NCI-H526 (cell line): Measurements from ENCODE around the gene GRIP2.

Experiments used
- DNase-seq, 2 experiments: peaks; one replicate each; lab custom pipeline; 2025; lab: John Stamatoyannopoulos, UW

Gene GRIP2

DNA sequence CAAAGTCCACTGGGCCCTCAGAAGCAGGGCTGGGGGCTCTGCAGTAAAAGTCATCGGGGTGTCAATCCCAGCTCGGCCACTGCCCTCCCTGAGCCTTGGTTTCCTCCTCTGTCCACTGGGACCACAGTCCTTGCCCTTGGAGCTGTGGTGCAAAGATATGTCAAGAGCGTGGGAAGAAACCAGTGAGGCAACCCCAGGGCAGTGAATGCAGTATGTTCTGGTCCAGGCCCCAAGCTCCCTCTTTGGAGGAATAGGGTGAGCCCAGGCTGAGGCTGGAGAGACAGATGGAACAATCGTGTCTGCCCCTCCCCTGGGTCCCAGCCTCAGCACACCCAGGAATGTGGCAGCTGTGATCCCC, 779 bp downstream of the GRIP2 start:
- DNase-seq = no peak

DNA sequence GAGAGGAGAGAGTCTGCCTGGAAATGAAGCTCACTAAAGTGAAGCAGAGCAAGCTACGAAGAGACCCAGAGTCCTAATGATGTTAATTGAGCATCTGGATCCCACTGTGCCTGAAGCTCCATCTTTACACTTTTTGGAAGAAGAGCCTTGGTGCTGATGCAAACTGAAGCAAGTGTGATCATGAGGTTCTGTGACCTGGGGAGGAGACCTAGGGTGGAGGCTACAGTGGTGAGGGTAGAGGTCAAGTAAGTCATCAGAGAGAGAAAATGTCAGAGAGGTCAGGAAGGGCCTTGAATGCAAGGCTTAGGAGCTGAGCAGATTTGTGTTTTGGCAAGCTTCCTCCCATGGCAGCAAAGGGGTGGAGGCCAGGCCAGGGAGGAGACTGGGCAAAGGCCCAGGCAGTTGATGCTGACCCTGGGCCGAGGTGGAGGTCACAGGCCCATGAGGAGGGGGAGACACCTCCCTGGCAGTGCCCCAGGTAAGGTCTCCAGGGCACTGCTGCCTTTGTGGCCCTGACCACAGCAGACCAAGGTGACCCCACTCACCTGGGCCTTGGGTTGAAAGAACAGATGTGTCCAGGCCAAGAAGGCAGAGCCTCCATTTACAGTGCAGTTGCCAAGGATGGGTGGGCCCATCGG, 1.6 kb downstream of the GRIP2 start:
- no peak for DNase-seq

DNA sequence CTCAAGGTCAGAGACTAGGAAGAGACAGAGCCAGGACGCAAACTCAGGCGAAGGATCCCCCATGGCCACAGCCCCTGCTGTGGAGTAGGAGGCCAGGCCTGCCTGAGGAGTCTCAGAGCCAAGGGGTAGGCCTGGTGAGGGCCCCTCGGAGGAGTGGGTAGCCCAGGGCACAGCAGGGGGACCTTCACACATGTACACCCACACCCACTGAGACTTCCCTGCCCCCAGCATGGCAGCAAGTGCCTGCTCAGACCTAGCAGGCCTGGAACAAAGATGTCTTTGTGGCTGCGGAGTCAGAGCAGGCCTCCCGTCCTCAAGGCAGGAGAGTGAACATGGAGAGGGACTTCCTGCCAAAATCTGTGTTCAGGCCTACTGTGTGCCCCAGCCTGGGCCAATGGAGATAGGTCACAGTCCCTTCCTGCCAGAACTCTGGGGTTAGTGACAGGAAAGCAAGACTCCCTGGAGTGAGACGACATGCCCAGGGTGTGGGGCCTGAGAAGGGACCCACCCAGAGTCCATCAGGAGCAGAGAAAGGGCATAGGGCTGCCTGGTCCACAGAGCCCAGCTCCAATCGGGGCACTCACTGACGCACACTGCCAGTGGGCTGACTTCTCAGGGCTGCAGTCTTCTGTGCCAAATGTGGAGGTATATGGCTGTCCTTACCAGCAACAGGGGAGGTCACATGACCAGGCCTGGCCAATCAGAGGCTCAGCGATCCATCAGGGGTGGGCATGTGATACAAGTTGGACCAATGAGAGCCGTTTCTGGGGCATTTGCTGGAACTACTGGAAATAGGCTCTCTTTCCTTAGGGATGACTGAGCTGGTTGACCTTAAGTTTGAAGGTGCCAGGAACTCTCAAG, 2.3 kb downstream of the GRIP2 start:
- DNase-seq = peak in 1 of 2 experiments; percentile 35

DNA sequence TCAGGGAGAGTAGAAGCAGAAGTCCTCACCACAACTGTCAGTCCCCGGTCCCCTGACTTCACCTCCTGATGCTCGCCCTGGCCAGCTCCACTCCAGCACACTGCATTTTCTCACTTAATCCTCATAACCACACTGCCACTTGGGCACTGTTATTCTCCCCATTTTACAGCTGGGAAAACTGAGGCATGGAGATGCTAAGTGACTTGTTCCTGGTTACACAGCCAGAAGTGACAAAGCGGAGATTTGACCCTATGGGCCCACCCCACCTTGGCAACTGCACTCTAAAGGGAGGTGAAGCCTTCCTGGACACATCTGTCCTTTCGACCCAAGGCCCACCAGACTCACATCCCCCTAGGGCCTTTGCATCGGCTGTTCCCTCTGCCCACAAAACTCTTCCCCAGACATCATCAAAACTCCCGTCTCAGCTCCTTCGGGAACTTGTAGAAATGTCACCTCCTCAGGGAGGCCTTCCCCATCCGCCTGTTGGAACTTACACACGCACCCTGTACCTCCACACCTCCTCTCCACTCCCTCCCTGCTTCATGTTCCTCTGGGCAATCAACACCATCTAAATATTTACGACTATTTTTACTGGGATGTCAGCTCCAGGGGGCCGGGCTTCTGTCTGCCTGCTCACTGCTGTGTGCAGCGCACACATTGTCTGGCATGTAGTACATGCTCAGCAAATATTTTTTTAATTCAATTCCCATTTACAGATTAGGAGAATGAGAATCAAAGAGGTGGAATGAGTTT, 3.1 kb downstream of the GRIP2 start:
- DNase-seq = no peak

DNA sequence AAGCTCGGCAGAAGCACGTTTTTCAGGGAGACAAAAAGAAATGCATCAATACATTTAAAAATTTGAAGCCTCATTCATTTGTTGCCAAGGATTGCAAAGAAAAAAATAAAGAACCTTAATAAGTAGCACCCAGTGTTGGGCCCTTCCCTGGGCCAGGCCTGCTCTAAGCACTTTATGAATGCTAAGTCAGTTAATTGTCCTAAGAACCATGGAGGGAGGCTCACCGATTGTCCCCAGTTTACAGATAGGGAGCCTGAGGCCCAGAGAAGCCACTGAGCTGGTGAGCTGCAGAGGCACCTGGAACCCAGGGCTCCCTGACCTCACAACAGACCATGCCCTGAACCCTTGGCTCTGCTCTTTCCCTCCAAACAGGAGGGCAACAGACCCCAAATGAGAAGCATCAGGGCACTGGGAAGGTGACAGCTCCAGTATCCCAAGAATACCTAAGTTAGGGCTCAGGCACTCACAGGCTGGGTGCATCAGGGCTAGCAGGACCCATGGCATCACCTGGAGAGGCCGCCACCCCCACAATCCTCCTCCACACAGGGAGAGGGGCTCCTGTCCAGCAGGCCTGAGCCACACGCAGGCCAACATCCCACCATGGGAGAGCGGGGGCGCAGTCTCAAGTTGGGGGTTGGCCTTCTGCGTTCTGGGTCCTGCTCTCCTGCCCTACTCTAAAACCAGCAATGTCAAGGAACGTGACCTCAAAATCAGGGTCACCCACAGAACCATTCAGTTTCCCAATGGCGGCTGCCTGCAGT, 3.9 kb downstream of the GRIP2 start:
- DNase-seq = no peak

DNA sequence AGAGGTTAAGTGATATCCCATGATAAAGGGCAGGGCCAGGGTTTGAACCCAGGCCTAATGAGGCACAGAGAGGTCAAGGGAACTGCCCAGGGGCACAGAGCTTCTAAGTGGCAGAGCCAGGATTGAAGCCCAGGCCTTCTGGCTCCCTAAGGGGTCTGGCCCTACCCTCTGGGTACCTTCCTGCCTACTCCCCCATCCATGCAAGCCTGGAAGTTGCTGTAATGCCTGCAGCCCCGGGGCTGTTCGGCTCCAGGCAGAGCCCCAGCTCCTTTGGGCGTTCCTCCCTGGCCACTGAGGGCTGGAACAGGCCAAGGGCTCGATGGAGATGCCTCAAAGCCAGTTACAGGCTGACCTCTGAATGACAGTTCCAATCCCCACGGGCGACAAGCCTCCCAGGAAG, 4.5 kb downstream of the GRIP2 start:
- no peak for DNase-seq

DNA sequence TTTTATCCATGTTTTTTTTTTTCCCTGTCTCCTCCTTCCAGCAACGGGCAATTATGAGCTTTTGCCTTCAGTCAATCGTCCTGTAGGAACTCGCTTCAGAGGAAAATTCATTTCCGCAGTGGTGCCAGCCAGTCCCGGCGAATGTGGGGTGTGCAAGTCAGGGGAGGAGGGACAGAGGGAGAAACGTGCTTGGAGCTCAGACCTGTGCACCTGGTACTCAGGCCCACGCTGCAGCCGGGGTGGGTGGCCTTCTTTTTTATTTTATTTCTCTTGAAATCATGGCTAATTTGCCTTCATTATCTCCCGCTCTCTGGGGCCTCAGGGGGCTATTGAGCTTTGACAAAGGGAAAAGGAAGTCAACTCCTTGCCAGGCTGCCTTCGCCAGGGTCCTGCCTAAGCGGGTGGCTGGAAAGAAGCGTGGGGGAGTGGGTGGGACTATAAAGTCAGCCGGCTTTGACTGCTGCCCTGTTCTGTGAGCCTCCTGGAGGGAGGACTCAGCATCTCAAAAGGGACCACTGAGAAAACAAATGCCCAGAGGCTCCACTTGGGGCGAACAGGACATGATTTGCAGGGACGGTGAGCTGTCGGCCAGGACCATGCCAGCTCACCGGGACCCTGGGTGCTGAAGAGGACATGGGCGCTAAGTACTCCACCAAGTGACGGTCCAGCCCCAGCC, 5.5 kb downstream of the GRIP2 start:
- peak; percentile 55 to 74 for DNase-seq

DNA sequence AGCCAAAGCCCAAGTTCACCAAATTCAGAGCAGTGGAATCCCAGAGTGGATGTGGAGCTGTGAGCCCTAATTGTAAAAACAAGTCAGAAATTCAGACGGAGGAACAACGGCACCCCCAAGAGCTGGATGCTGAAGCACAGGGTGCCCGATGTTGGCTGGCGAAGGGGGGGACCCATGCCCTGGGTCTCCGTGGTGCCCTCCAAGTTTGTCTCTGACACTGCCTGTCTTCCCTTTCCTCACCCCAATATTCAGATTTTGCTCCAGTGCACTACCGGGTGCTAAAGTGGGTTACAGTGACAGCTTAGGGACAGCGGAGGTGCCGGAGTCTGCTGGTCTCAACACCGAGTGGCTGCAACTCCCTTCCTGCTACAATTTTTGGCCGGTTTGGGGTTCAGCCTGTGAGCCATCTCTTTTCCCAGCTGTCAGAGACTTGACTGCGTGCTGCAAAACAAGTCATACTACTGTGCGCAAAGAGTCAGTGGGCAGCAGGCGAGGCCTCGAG, 6.6 kb downstream of the GRIP2 start:
- DNase-seq = no peak

DNA sequence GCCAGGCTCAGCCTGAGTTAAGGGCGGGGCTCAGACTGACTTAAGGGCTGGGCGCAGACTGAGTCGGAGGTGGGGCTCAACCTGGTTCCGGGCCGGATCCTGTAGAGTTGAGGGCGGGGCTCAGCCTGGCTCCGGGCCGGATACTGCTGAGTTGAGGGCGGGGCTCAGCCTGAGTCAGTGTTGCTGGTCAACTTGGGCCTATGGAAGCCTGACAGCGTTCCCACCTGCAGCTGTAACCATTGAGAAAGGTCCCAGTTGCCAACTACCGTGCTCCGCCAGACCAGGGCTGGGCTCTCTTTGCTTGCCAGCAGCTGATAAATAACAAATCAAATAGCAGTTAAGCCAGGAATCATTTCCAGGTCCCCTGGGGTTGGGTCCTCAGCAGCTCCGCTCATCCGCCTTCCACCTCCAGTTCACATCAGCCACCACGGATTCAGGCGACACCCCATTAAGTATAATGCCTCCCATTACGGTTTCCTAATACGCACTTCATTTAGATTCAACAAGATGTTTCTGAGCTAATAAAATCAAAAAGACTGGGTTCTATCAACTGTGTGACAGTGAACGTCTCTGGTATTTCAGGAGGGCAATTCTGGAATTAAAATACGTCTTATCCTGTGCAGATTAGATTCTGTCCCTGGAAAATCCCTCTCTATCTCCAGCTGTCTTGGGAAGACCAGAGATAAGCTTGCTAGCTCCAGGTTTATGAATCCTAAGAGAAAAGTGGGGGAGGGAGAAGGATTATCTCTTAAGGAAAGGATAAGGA, 7.3 kb downstream of the GRIP2 start:
- peak in 1 of 2 experiments; percentile 79 for DNase-seq

DNA sequence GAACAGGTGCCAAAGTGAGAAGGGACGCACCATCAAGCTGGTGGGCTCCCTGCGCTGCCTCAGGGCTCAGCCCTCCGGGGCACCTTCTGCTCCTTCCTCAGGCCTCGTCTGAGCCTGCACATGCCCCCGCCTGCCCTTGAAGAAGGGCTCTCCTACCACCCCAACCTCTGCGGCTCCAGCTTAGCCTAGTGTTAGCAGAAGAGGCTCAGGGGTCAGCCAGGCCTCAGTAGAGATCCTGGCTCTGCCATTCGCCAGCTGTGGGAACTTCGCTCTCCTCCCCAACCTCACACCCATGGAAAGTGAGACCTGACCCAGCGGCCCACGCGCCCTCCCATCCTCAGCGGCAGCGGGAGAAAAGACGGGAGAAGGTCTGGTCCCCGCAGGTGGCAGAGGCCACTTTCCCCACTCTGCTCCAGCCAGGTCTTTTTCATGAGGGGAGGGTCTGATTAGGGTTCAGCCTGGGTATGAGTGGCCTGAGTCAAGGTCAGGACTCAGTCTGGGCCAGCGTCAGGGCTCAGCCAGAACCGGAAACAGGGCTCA, 8.2 kb downstream of the GRIP2 start:
- no peak for DNase-seq

DNA sequence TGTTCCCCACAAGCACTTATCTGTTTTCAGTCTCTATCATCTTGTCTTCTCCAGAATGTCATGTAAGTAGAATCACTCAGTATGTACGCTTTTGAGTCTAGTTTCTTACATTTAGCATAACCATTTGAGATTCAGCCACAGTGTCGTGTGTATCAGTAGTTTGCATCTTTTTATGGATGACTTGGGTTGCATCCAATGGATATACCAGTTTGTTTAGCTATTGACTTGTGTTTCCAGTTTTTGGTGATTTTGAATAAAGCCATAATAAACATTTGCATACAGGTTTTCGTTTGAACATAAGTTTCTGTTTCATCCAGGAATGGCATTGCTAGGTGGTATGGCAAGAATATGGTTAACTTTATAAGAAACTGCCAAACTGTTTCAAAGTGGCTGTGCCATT, 12.1 kb downstream of the GRIP2 start:
- DNase-seq = peak; percentile 89 to 94

DNA sequence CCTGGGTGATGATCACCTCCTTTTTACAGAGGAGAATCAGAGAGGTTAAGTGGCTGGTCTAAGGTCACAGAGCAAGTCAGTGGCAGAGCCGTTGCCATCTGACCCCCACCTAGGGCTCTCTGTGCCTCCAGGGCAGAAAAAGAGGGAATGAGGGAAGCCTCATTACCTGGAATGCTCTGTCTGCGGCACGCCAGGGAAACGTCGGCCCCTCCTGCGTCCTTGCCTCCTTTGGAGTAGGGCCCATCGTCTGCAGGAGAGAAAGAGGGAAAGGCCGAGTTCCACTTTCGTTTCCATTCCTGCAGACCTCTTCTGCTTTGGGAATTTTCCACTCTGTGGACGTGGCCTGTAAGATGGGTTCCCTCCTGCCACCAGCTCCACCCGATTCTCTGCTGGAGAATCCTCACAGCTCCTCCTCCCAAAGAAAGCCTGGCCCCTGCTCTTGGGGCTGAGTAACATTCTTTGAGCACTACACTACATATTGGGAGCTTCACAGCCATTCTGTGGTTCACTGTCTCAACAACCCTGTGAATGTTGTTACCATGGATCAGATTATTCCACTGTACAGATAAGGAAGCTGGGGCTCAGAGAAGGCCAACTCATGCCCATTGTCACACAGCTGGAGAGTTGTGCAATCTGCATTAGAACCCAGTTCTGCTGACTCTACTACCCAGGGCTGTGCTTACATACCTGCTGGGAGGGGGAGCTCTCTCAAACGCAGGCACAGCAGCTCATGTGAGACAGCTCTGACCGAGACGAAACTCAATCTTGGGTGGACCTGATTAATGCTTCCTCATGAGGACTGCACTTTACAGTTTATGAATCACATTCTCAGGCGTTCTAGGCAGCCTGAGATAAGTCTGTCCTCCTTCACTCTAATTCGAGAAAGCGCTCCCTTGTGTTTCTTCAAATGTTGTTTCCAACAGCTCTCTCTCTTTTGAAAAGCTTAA, 14.2 kb downstream of the GRIP2 start:
- no peak for DNase-seq

DNA sequence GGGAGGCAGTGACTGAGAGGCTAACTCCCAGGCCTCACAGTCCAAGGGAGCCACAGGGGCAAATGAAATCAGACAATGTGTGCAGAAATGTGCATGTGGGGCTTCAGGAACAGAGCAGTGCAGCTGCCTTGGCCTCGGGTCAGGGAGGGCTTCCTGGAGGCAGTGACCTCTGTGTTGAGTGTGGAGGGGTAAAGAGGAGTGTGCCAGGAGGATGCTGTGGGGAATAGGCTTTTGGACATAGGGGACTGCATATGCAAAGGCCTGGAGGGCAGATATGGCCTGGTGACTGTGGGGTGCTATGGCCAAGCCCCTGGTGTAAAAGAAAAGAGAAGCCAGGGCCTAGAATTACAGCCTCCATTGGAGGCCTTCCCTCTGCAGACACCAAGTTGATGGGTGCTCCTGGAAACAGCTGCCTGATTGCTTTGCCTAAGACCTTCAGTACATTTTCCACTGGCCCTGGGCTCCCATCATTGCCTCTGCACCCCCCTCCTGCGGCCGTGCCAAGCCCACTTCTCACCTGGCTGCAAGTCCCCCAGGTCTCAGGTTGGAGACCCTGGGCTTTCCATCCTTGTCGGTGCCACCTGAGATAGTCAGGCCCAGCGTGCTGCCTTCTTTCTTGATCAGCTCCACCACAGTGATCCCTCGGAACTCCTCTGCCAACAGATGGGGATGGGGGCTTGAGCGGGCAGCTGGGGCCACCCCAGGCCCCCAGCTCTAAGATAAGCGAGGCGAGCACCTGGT, 15.1 kb downstream of the GRIP2 start:
- no peak for DNase-seq

DNA sequence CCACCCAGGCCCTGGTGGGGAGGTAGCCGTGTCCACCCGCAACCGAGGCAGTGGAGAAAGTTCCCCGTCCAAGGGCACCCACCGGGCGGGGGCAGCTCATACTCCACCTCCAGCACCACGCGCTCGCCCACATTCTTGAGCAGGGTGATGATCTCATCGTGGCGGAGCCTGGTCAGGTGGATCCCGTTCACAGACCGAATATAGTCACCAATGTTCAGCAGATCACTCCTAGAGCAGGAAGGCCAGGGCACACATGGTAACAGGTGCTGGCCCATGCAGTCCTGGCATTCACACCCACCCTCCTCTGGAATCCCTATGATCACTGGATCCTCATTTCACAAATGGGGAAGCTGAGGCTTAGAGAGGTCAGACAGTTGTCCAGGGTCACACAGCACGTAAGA, 15.8 kb downstream of the GRIP2 start:
- DNase-seq = no peak

DNA sequence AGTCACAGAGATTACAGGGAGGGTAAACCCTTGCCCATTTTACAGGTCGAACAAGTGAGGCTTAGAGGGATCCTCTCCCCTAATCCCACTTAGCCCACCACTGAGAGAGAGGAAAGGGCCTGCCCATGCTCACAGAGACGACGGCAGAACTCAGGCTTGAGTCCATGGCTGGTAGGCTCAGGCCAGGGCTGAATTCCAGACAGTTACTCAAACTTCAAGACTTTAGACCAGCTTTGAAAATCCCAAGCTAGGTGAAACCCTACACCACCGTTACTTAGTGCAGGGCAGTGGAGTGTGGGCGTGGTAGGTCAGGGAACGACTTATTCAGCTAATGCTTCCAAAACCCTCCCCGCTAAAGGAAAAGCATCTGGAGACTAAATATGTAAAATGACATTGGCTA, 16.4 kb downstream of the GRIP2 start:
- DNase-seq = no peak

DNA sequence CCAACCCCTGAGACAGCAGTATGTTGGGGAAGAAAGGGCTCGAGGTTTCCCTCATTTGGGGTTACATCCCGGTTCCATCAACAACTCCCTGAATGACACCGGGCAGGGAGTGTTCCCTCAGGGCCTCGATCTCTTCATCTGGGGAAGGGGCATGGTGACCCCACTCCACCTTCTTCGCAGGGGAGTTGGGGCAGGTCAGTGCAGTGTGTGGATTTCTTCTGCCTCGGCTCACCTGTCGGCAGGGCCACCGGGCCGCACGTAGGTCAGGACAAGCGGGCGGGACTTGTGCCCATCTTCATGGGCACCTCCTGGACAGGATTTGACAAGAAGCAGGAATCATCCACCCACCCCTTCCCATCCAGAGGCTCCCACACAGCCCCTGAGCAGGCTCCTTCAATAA, 17.4 kb downstream of the GRIP2 start:
- no peak for DNase-seq

DNA sequence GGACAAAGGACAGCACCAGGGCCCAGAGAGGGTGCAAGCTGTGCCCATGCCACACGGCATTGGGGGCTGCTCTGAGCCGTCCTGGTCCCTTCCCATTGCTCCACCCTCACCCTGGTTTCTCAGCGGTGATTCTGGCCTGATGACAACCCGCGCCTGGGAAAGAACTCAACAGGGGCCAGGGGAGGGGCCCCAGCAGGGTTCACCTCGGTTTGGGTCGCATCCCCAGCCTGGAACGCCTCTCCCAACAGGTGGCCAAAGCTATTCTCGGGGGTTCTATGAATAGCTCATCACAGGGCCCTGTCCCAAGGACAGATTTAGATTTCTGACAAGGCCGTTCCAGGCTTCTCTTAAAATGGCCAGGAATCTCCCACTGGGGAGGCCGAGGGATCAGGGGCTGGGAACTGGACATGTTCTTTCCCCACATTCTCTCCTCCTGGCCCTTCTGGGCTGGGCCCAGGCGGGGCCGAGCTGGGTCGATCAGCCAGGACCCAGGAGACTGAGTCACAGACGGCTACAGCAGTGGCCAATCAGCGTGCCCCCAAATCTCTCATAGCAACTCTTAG, 17.9 kb downstream of the GRIP2 start:
- DNase-seq = no peak

DNA sequence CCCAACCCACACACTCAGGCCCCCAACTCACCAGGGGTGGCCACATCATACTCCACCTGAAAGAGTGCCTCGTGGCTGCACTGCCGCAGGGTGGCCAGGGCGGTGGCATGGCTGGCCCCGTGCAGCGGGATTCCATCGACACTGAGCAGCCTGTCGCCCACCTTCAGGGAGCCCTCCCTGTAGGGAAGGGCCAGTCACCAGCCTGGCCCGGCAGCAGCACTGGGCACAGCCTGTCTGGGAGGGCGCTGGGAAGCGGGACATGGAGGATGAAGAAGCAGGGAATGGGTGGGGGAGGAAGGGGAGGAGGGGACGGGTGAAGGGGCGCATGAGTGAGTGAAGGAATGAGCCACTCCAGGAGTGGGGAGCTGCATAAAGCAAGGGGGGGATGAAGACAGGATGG, 18.5 kb downstream of the GRIP2 start:
- DNase-seq = no peak
